ENCODE results near the gene PTPRH.

PTPRH gene

GRCh38 chr19:55231391-55232285 lies 22.3 kb upstream of the PTPRH start:
- no peak for DNase-seq (ENCODE audit: low read depth in 1 of 2, low spot score in 1 of 2)
- H3K4me3 ChIP-seq (replicated peaks; ENCODE audit: insufficient read depth, low read length) = no peak overlapping the region
- TF ChIP-seq REST (IDR thresholded peaks at IDR 0.05; ENCODE audit: insufficient replicate concordance, low read depth) (no peak), POLR2AphosphoS5 (IDR thresholded peaks at IDR 0.05; ENCODE audit: low read depth) (0 out of 2 replicates have a peak, but pooled peaks have one; percentile 6)
- no peaks in the 10 kb centered on the region for H3K27me3 ChIP-seq (ENCODE audit: insufficient read depth, poor library complexity, severe bottlenecking)
- H3K27ac ChIP-seq (replicated peaks) = no peak overlapping the region

- DNase-seq (ENCODE audit: low read depth in 1 of 2, low spot score in 1 of 2) = no peak
- Histone ChIP-seq H3K27ac (replicated peaks) (no peak overlapping the region), H3K27me3 (ENCODE audit: insufficient read depth, poor library complexity, severe bottlenecking) (no peaks in the 10 kb centered on the region), H3K4me3 (replicated peaks; ENCODE audit: insufficient read depth, low read length) (no peak overlapping the region)
- TF ChIP-seq CTCF (IDR thresholded peaks at IDR 0.05; ENCODE audit: insufficient read depth, low read length) (no peak), GABPA (IDR thresholded peaks at IDR 0.05; ENCODE audit: low read depth) (no peak), SPI1 (IDR thresholded peaks at IDR 0.05; ENCODE audit: borderline replicate concordance, low read depth) (no peak), REST (IDR thresholded peaks at IDR 0.05; ENCODE audit: insufficient replicate concordance, low read depth) (no peak), POLR2AphosphoS5 (IDR thresholded peaks at IDR 0.05; ENCODE audit: low read depth) (no peak)
These were observed 21.5 kb upstream of the PTPRH start for GRCh38 chr19:55230780-55231179.

GRCh38 chr19:55230329-55230728 lies 21.0 kb upstream of the PTPRH start:
- H3K27me3 ChIP-seq (ENCODE audit: insufficient read depth, poor library complexity, severe bottlenecking) = no peaks in the 10 kb centered on the region
- DNase-seq (ENCODE audit: low read depth in 1 of 2, low spot score in 1 of 2) = no peak
- TF ChIP-seq POLR2AphosphoS5 (IDR thresholded peaks at IDR 0.05; ENCODE audit: low read depth) (no peak), REST (IDR thresholded peaks at IDR 0.05; ENCODE audit: insufficient replicate concordance, low read depth) (no peak), GABPA (IDR thresholded peaks at IDR 0.05; ENCODE audit: low read depth) (no peak), CTCF (IDR thresholded peaks at IDR 0.05; ENCODE audit: insufficient read depth, low read length) (no peak), SPI1 (IDR thresholded peaks at IDR 0.05; ENCODE audit: borderline replicate concordance, low read depth) (no peak)
- no peak overlapping the region for H3K4me3 ChIP-seq (replicated peaks; ENCODE audit: insufficient read depth, low read length)
- H3K27ac ChIP-seq (replicated peaks) = no peak overlapping the region

Measured in HL-60 (cell line).